HS-5 (cell line): ENCODE data around the gene NR6A1.
"Not testable (repeated sequence)": the region's sequence is repeated elsewhere in the genome, so short reads cannot be mapped to it uniquely, and the experiment has no call there.

ENCODE experiments used
- DNase-seq: peaks from one replicate; pipeline ENCODE4 v3.0.0-alpha.2; 2012; ENCODE audit warnings: low read depth

NR6A1 gene

DNA sequence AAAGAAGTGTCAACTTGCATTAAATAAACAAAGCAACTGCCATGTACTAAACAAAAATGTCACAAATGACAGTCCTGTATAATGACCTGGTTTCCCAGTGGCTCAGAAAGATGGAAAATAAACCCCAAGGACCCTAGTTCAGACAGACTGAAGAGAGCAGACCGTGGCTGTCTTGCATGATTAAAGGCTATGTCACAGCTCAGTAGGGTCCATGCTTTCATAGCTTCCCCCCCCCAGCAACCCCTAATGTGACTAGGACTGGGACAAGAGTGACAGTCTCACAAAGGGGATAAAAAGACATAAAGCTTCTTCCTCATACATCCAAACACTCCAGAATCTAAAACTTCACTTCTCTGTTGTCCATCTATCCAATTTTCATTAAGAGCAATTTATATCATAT, 113.6 kb downstream of the NR6A1 start:
- DNase-seq, result no peak

- no peak for DNase-seq
Measured at GRCh38 chr9:124654431-124654830, 116.7 kb downstream of the NR6A1 start.

DNA sequence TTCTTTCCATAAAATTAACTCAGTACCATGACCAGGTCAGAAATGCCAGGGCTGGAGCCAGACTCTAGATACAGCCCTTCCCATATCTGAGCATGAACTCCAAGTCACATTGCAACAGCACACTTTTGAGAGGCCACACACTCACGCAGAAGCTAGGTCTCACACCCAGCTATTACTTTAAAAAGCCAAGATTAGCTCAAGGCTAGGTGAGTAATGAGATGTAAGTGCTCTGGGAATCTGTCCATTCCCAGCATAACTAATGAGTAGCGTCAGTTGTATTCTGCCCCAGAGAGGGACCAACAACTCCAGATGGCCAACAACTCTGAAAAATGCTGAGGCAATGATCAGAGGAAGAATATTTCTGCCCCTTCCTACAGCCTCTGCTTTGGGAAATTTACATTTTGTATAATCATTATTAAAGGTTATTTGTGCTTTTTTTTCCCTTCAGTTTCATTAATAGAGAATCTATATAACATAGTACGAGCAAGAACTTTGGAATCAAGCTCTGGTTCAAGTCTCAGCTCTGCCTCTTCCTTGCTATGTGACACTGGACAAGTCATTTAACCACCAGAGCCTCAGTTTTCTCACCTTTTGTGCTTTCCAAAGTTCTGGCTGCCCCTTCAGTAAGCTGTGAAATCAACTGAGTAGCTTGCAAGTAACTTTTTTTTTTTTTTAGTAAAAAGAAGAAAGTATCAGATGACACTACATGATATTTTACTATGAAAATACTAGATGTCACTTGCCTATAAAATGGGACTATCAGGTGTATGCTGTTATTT, 118.3 kb downstream of the NR6A1 start:
- peak; percentile 92 for DNase-seq

DNA sequence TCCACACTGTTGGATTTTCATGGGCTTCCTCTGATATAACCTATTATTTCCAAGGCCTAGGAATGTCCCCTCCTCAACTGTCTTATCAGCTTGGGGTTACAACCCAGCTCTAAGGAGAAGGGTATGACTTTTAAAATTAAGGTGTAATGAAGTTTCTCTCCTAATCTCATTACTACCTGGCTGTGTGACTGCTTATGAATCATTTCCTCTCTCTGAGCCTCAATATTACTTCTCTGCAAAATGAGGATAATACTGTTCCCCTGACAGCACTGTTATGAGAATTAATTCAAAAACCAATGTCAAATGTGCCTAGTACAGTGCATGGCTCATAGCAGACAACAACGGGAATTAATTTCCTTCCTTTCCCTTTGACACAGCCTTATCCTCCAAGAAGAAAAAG, 118.9 kb downstream of the NR6A1 start:
- no peak for DNase-seq

DNA sequence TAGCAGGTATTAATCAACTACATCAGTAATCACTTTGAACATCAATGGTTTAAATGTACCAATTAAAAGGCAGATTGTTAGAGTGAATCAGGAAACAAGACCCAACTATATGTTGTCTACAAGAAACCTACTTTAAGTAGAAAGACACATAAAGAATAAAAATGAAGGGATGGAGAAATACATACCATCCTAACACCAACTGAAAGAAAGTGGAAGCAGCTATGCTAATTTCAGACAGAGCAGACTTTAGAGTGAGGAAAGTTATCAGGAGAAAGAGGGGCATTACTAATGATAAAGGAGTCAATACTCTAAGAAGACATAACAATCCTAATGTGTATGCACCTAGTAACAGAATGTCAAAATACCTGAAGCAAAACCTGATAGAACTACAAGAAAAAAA, 125.8 kb downstream of the NR6A1 start:
- DNase-seq, result no peak

DNA sequence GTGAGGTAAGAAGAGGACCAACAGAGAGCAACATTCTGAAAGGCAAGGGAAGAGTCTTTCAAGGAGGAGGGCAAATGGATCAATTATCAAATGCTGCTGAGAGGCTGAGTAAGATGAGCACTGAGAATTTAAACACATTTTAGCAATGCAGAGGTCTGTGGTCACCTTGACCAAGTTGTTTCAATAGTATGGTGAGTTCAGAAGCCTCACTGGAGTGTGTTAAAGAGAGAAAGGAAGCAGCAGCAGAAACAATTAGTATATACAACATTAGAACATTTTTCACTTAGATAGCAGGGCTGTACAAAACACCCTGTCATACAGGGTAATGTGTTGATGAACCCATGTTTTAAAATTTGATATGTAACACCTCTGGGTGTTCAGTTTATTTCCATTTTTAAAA, 131.5 kb downstream of the NR6A1 start:
- no peak for DNase-seq

DNA sequence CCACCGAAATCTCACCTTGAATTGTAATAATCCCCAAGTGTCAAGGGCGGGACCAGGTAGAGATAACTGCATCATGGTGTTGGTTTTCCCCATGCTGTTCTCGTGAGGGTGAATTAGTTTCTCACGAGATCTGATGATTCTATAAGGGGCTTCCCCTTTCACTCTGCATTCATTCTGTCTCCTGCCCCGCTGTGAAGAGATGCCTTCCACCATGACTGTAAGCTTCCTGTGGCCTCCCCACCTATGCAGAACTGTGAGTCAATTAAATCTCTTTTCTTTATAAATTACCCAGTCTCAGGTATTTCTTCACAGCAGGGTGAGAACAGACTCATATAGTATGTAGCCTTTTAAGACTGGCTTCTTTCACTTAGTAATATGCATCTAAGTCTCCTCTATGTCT, 135.8 kb downstream of the NR6A1 start:
- DNase-seq, result no peak

DNA sequence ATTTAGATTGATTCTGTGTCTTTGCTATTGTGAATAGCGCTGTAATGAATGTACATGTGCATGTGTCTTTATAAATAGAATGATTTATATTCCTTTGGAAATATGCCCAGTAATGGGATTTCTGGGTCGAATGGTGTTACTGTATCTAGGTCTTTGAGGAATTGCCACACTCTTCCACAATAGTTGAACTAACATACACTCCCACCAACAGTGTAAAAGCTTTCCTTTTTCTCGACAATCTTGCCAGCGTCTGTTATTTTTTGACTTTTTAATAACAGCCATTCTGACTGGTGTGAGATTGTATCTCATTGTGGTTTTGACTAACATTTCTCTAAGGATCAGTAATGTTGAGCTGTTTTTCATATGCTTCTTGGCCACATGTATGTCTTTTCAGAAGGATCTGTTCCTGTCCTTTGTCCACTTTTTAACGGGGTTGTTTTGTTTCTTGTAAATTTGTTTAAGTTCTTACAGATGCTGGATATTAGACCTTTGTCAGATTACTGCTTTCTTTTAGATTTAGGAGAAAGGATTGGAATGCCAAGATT, 139.0 kb downstream of the NR6A1 start:
- no peak for DNase-seq

DNA sequence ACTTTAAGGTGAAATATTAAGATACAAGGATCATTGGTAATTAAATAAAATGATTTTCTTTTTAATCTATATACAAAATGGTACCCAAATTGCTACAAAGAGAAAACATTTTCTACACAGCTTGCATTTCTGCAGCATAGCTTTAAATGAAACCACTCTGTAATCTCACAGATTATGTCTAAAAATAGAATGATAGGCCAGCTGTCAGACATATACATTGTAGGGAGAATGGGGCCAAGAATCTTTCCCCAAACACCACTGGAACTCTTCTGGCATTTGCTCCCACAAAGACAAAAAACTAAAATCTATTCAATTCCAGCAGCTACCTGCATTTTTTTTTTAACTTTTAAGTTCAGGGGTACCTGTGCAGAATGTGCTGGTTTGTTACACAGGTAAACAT, 139.8 kb downstream of the NR6A1 start:
- DNase-seq, result no peak

- no peak for DNase-seq
Measured at GRCh38 chr9:124629600-124629999, 141.5 kb downstream of the NR6A1 start.

GRCh38 chr9:124628741-124629140, 142.4 kb downstream of the NR6A1 start:
- no peak for DNase-seq

GRCh38 chr9:124626276-124626675, 144.8 kb downstream of the NR6A1 start:
- DNase-seq, result no peak

GRCh38 chr9:124625087-124625486, 146.0 kb downstream of the NR6A1 start:
- DNase-seq, result no peak

DNA sequence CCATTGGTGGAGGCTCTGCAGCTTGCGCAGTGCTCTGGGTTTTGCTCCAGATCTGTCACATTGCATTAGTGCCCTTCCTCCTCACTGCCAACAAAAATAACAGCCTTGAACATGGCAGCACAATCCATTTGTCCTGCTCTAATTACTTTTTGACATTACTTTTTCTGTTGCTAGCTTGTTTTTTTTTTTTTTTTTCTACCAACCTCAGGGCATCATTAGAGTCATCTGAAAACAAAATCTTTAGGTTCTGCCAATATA, 146.4 kb downstream of the NR6A1 start:
- DNase-seq, result no peak

- DNase-seq, result no peak
Measured at GRCh38 chr9:124623966-124624734, 147.0 kb downstream of the NR6A1 start.

DNA sequence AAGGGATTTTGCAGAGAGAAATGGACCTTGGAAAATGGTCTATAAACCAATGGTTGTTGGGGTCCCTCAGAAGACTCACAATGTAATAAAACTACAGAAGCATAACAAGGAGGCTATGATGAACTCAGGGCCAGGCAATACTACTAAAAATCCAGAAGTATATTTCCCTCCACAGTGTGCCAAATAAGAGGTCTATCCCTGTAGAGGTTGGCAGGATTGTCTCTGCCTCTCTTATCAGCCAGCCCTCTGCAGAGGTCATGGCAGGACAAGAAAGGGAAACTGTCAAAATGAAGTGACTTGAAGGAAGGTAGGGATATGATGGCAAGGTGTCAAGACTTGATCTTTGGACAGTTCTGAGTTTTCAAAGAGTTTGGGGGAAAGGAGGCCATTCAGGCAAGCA, 148.2 kb downstream of the NR6A1 start:
- DNase-seq, result no peak

DNA sequence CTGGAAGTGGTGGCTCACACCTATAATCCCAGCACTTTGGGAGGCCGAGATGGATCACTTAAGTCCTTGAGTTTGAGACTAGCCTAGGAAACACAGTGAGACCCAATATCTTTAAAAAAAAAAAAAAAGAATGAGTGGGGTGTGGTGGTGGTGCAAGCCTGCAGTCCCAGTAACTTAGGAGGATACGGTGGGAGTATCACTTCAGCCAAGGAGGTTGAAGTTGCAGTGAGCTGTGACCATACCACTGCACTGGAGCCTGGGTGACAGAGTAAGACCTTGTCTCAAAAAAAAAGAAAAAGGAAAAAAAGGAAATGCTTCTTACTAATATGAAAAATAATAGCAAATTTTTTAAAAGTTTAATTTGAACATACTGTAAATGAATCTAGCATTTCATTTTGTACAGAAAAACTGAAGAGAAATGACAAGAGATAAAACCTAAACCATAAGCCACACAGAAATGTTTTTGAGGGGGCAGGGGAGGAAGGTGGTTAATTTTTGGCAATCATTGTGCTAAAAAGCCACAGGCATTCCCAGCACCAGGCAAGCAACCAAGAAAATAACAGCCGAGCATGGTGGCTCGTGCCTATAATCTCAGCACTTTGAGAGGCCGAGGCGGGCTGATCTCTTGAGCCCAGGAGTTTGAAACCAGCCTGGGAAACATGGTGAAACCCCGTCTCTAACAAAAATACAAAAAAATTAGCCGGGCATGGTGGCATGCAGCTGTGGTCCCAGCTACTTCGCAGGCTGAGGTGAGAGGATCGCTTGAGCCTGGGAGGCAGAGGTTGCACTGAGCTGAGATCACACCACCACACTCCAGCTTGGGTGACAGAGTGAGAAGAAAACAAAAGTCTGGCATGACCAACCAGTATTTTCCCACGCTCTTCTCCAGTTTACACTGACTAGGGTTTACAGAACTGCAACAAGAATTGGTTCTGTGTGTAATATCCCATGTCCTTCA, 149.5 kb downstream of the NR6A1 start:
- DNase-seq, result no peak

- DNase-seq, result no peak
Measured at GRCh38 chr9:124618476-124618875, 152.6 kb downstream of the NR6A1 start.

GRCh38 chr9:124617477-124618141, 153.5 kb downstream of the NR6A1 start:
- DNase-seq, result peak; percentile 45

- no peak for DNase-seq
Measured at GRCh38 chr9:124616961-124617360, 154.2 kb downstream of the NR6A1 start.

DNA sequence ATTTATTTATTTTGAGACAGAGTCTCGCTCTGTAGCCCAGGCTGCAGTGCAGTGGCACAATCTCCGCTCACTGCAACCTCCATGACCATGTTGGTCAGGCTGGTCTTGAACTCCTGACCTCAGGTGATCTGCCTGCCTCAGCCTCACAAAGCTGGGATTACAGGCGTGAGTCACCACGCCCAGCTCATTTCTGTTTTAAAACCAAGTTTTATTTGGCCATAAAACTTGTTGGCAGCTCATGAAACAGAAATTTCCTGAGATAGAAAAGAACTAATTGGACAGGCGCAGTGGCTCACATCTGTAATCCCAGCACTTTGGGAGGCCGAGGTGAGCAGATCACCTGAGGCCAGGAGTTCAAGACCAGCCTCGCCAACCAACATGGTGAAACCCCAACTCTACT, 155.3 kb downstream of the NR6A1 start:
- not testable (repeated sequence) for DNase-seq
